HepG2 (cell line): ENCODE measurements around the gene TPST2. TPM values are rescaled to one million over a fixed set of nuclear protein-coding genes. Genes with fewer than 3 reads are reported as not detected.

ENCODE experiments used
- AGO2 ChIP-seq: fragments of 200-400 bp; formaldehyde crosslinking; optimal IDR thresholded peaks from 2 replicates; pipeline ENCODE3; 2017; ENCODE audit warnings: mild to moderate bottlenecking, low read depth, low read length, moderate library complexity
- ASH2L ChIP-seq: fragments of 300-600, 200-600 bp; sonication (generic); IDR thresholded peaks from 2 replicates; pipeline ENCODE4 v1.7.0; 2017; ENCODE audit warnings: low read depth, mild to moderate bottlenecking, moderate library complexity, mixed read lengths, low read length; ENCODE audit not compliant: insufficient read length
- CBX2 ChIP-seq, 2 experiments: fragments of 200-600 bp in 1 of 2; sonication (generic); formaldehyde crosslinking in 1 of 2; IDR thresholded peaks; 2 replicates each; pipeline versions ENCODE4 v1.7.0 to v1.8.1; 2018 to 2022; ENCODE audit warnings: low read depth in 2 of 2, low read length in 1 of 2, mild to moderate bottlenecking in 1 of 2, missing genetic modification reagents in 1 of 2
- HDAC2 ChIP-seq: sonication (generic); formaldehyde crosslinking; IDR thresholded peaks from 2 replicates; pipeline ENCODE4 v1.4.0; 2020; ENCODE audit warnings: missing genetic modification reagents
- HHEX ChIP-seq: IDR thresholded peaks from 2 replicates; pipeline ENCODE4 v1.6.1; 2016; ENCODE audit warnings: control low read depth
- HINFP ChIP-seq: sonication (generic); formaldehyde crosslinking; IDR thresholded peaks from 2 replicates; pipeline ENCODE4 v1.4.0; 2020; ENCODE audit warnings: low read depth, mild to moderate bottlenecking, missing genetic modification reagents
- MED8 ChIP-seq: sonication (generic); formaldehyde crosslinking; IDR thresholded peaks from 2 replicates; pipeline ENCODE4 v1.8.1; 2023; ENCODE audit warnings: mild to moderate bottlenecking, missing genetic modification reagents; ENCODE audit not compliant: insufficient replicate concordance
- MNT ChIP-seq: fragments of 450-650 bp; IDR thresholded peaks from 2 replicates; pipeline ENCODE4 v1.6.1; 2016
- MTA1 ChIP-seq: sonication (generic); formaldehyde crosslinking; IDR thresholded peaks from 2 replicates; pipeline ENCODE4 v1.4.0; 2020; ENCODE audit warnings: missing genetic modification reagents, mild to moderate bottlenecking, borderline replicate concordance
- NFE2L1 ChIP-seq: sonication (generic); formaldehyde crosslinking; IDR thresholded peaks from 2 replicates; pipeline ENCODE4 v1.4.0; 2020; ENCODE audit warnings: missing genetic modification reagents, mild to moderate bottlenecking, borderline replicate concordance
- NFRKB ChIP-seq: fragments of 450-650 bp; IDR thresholded peaks from 2 replicates; pipeline ENCODE4 v1.6.1; 2017
- NFYC ChIP-seq: IDR thresholded peaks from 2 replicates; pipeline ENCODE4 v1.6.1; 2016; ENCODE audit warnings: missing genetic modification reagents, missing compliant biosample characterization
- PLRG1 ChIP-seq: fragments of 450-650 bp; conservative IDR thresholded peaks from 2 replicates; pipeline ENCODE4 v1.6.1; 2016
- POLR2AphosphoS2 ChIP-seq: IDR thresholded peaks from 2 replicates; pipeline ENCODE4 v1.6.1; 2011; ENCODE audit warnings: low read depth, low read length, improper control_type of control experiment
- RBM39 ChIP-seq: fragments of 200-400 bp; formaldehyde crosslinking; IDR thresholded peaks from one replicate; pipeline ENCODE4 v1.6.1; 2018; ENCODE audit warnings: antibody characterized with exemption, mild to moderate bottlenecking, low read depth, low read length; ENCODE audit not compliant: poor library complexity, severe bottlenecking
- RFXANK ChIP-seq: IDR thresholded peaks from 2 replicates; pipeline ENCODE4 v1.6.1; 2016
- SP5 ChIP-seq: IDR thresholded peaks from 2 replicates; pipeline ENCODE4 v1.6.1; 2016; ENCODE audit warnings: low read depth, borderline replicate concordance
- ZFY ChIP-seq: sonication (generic); formaldehyde crosslinking; IDR thresholded peaks from 2 replicates; pipeline ENCODE4 v1.4.0; 2020; ENCODE audit warnings: missing genetic modification reagents
- ZNF230 ChIP-seq: sonication (generic); formaldehyde crosslinking; IDR thresholded peaks from 2 replicates; pipeline ENCODE4 v1.4.0; 2020; ENCODE audit warnings: mild to moderate bottlenecking, missing genetic modification reagents
- ZNF343 ChIP-seq: sonication (generic); formaldehyde crosslinking; IDR thresholded peaks from 2 replicates; pipeline ENCODE4 v1.4.0; 2020; ENCODE audit warnings: mild to moderate bottlenecking, missing genetic modification reagents
- ZNF777 ChIP-seq: sonication (generic); formaldehyde crosslinking; IDR thresholded peaks from 2 replicates; pipeline ENCODE4 v1.4.0; 2020; ENCODE audit warnings: missing genetic modification reagents
- ZSCAN20 ChIP-seq: sonication (generic); formaldehyde crosslinking; IDR thresholded peaks from 2 replicates; pipeline ENCODE4 v1.4.0; 2020; ENCODE audit warnings: missing genetic modification reagents, mild to moderate bottlenecking, borderline replicate concordance
- ZSCAN22 ChIP-seq: sonication (generic); formaldehyde crosslinking; IDR thresholded peaks from 2 replicates; pipeline ENCODE4 v1.4.0; 2020; ENCODE audit warnings: mild to moderate bottlenecking, missing genetic modification reagents
- polyA plus RNA-seq, 8 experiments: library from polyadenylated mRNA; depleted of rRNA in 3 of 8; stranded (reverse) in 7 of 8; unstranded in 1 of 8; fragments of >200 nt; fragmentation: Illumina TruSeq in 4 of 8; extraction: Trizol in 4 of 8; gene quantifications; 2 replicates each; pipeline versions ENCODE4 v1.2.1 to v1.2.3, GENCODE V29; 2011 to 2016; ENCODE audit warnings: low read depth in 4 of 8, missing spikeins in 1 of 8, mixed read lengths in 1 of 8; ENCODE audit not compliant: insufficient read depth in 1 of 8
- total RNA-seq, 5 experiments: library from RNA; depleted of rRNA; stranded (reverse); fragments of >200 nt; fragmentation: Illumina TruSeq; extraction: Trizol; gene quantifications; 2 replicates each; pipeline ENCODE4 v1.2.3, GENCODE V29; 2016; ENCODE audit warnings: low read depth in 1 of 5
- TF ChIP-seq, protein P1 (sequence below): sonication (generic); formaldehyde crosslinking; IDR thresholded peaks from 2 replicates; pipeline ENCODE4 v1.4.0; 2020; ENCODE audit warnings: missing genetic modification reagents, mild to moderate bottlenecking, borderline replicate concordance

TPST2 gene
- total and polyA plus RNA-seq, 2 of the 13 experiments (the other 11 are each of a cell fraction or from before 2014, with no cell fraction given): 15.2 to 23.8 TPM

DNA sequence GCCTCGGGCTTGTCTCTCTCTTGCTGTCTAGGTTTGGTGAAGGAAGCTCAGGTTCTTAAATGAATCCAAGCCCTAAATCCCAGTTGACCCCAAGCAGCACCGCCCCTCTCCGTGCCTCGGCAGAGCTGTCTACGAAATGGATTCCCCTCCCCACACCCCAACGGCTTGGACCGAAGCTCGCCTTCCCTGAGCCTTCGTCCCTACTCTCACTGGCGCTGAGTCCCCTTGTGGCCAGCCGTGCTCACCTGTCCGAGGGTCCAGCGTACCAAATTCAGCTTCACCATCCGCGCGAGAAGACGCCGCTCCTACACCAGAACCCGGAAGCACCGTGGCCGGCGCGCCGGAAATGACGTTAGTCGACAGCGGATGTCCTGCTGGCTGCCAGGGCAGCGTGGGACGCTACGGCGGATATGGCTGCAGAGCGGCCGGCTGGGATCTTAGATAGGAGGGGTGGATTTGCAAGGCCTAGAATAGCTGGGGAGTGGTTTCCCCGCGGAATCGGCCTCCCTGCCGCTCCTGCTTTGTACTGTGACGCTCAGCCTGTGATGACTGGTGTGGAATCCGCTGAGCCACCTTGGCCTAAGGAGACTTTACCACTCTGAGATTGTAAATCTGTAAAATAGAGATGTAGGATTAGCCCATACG, 77.7 kb downstream of the TPST2 start, which contains the start of gene TFIP11 (continued):
- TF ChIP-seq ZFY (CRISPR knock-in tag): peak; percentile 92
- TF ChIP-seq MED8 (CRISPR knock-in tag): peak; percentile 62
- TF ChIP-seq AGO2: no peak
- TF ChIP-seq SP5 (CRISPR knock-in tag): no peak
- TF ChIP-seq HHEX (CRISPR knock-in tag): no peak
- peak; percentile 74 for TF ChIP-seq MNT
- no peak for TF ChIP-seq ZSCAN20
- no peak for TF ChIP-seq NFRKB
- peak; percentile 93 for TF ChIP-seq HDAC2 (CRISPR knock-in tag)
- TF ChIP-seq ZNF343: peak; percentile 42; the same call in 1 of the 2 replicates
- TF ChIP-seq NFE2L1 (CRISPR knock-in tag): no peak
- TF ChIP-seq NFYC (CRISPR knock-in tag): no peak
- TF ChIP-seq PLRG1: no peak
- TF ChIP-seq ZNF230 (CRISPR knock-in tag): 0 out of 2 replicates have a peak, but pooled peaks have one; percentile 54
- TF ChIP-seq RFXANK (CRISPR knock-in tag): no peak
- no peak for TF ChIP-seq CBX2 (IDR thresholded peaks at IDR 0.05; ENCODE audit: low read depth, low read length)
- TF ChIP-seq CBX2 (CRISPR knock-in tag; IDR thresholded peaks at IDR 0.05; ENCODE audit: low read depth): no peak
- peak; percentile 79 for TF ChIP-seq ASH2L
- TF ChIP-seq POLR2AphosphoS2: no peak
- peak; percentile 73; the same call in 1 of the 2 replicates for TF ChIP-seq MTA1 (CRISPR knock-in tag)
- TF ChIP-seq RBM39: no peak
- no peak for TF ChIP-seq ZNF777 (CRISPR knock-in tag)
- no peak for TF ChIP-seq HINFP
- no peak for TF ChIP-seq ZSCAN22 (CRISPR knock-in tag)
- TF ChIP-seq, protein P1, sequence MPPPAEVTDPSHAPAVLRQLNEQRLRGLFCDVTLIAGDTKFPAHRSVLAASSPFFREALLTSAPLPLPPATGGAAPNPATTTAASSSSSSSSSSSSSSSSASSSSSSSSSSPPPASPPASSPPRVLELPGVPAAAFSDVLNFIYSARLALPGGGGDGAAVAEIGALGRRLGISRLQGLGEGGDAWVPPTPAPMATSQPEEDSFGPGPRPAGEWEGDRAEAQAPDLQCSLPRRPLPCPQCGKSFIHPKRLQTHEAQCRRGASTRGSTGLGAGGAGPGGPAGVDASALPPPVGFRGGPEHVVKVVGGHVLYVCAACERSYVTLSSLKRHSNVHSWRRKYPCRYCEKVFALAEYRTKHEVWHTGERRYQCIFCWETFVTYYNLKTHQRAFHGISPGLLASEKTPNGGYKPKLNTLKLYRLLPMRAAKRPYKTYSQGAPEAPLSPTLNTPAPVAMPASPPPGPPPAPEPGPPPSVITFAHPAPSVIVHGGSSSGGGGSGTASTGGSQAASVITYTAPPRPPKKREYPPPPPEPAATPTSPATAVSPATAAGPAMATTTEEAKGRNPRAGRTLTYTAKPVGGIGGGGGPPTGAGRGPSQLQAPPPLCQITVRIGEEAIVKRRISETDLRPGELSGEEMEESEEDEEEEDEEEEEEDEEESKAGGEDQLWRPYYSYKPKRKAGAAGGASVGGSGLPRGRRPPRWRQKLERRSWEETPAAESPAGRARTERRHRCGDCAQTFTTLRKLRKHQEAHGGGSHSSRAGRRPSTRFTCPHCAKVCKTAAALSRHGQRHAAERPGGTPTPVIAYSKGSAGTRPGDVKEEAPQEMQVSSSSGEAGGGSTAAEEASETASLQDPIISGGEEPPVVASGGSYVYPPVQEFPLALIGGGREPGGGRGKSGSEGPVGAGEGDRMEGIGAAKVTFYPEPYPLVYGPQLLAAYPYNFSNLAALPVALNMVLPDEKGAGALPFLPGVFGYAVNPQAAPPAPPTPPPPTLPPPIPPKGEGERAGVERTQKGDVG (CRISPR knock-in tag): peak; percentile 54; the same call in 1 of the 2 replicates
